ENCODE data around the gene MCTP2. TPM values are rescaled to one million over a fixed set of nuclear protein-coding genes. Genes with fewer than 3 reads are reported as not detected.

MCTP2 gene
- total RNA-seq, 5 donors from 2014 or later (not counting 1 experiment from before 2014, with no cell fraction given): 16.0 to 31.3 (median 22.4) TPM

GRCh38 chr15:94300612-94301011 is 69.3 kb downstream of the MCTP2 start:
- no peak overlapping the region for H3K27ac ChIP-seq (ENCODE audit: low read length)
- Mint-ChIP-seq H3K9me3 (peaks cover 3 to 4% (median 4%) of the 10 kb centered on the region in 3 donors), H3K27me3 (no peaks in the 10 kb centered on the region), H3K36me3 (peaks cover 53% of the 10 kb centered on the region), H3K4me1 (peaks cover 30 to 44% (median 33%) of the 10 kb centered on the region in 3 donors), H3K27ac (no peak overlapping the region), H3K4me3 (no peak overlapping the region)
- no peak for DNase-seq
- POLR2A ChIA-PET: no interaction called here
- no peaks in the 10 kb centered on the region for H3K9me3 ChIP-seq
- ATAC-seq (replicated peaks in 1 of 4): no peak
- CTCF ChIA-PET: no interaction called here
- H3K27me3 ChIP-seq (replicated peaks in 1 of 2; ENCODE audit: control insufficient read depth in 2 of 2, extremely low read depth in 1 of 2, insufficient read depth in 2 of 2, low read length in 1 of 2): no peaks in the 10 kb centered on the region
- H3K36me3 ChIP-seq (ENCODE audit: control insufficient read depth in 2 of 2, extremely low read depth in 1 of 2, insufficient read depth in 1 of 2, low read length in 1 of 2): peaks cover 0 to 14% of the 10 kb centered on the region in 2 donors
- H3K4me1 ChIP-seq (ENCODE audit: control insufficient read depth in 1 of 2, extremely low read depth in 1 of 2, insufficient read depth in 2 of 2, low read length in 2 of 2): peaks cover 5 to 15% of the 10 kb centered on the region in 2 experiments
- no peak overlapping the region for H3K4me3 ChIP-seq (ENCODE audit: control insufficient read depth in 1 of 2, extremely low read depth in 1 of 2, low read length in 1 of 2)

DNA sequence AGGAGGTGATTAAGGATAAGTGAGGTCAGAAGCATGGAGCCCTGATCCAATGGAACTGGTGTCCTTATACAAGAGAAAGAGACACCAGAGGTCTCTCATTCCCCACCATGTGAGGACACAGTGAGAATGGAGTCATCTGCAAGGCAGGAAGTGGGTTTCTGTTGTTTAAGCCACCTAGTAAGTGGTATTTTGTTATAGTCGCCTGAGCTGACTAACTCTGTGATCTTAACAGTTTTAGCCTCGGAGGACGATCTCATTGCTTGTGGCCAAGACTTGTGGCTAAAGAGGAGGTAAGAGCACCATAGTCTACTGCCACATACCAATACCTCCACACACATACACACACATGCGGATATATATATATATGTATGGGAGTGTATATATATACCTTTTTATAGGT is 73.8 kb downstream of the MCTP2 start:
- H3K36me3 Mint-ChIP-seq: peaks cover 63% of the 10 kb centered on the region
- H3K4me1 ChIP-seq (ENCODE audit: control insufficient read depth in 1 of 2, extremely low read depth in 1 of 2, insufficient read depth in 2 of 2, low read length in 2 of 2): peaks cover 0 to 29% of the 10 kb centered on the region in 2 experiments
- ChIA-PET POLR2A (interaction anchor here in 1 of 2 donors (0.8 kb wide), 1 partner anchor 74 kb away, joined by 3 read pairs; the partner anchor contains the start of gene MCTP2), CTCF (interaction anchor here in 1 of 2 donors (2.9 kb wide), 1 partner anchor 19 kb away, joined by 14 read pairs; no protein-coding TSS in a partner anchor)
- DNase-seq: peak in 18 of 35 experiments; percentile 6 to 54 (median 29)
- H3K9me3 Mint-ChIP-seq: peaks cover 3 to 4% (median 4%) of the 10 kb centered on the region in 3 donors
- peaks cover 0 to 14% of the 10 kb centered on the region in 2 donors for H3K36me3 ChIP-seq (ENCODE audit: control insufficient read depth in 2 of 2, extremely low read depth in 1 of 2, insufficient read depth in 1 of 2, low read length in 1 of 2)
- no peak overlapping the region for H3K27ac Mint-ChIP-seq
- H3K4me3 ChIP-seq (ENCODE audit: control insufficient read depth in 1 of 2, extremely low read depth in 1 of 2, low read length in 1 of 2): no peak overlapping the region
- peak; percentile 29 to 78 (median 57) for ATAC-seq (replicated peaks in 1 of 4)
- H3K27me3 ChIP-seq (replicated peaks in 1 of 2; ENCODE audit: control insufficient read depth in 2 of 2, extremely low read depth in 1 of 2, insufficient read depth in 2 of 2, low read length in 1 of 2): no peaks in the 10 kb centered on the region
- no peak overlapping the region for H3K27ac ChIP-seq (ENCODE audit: low read length)
- H3K4me1 Mint-ChIP-seq: peaks cover 29 to 37% (median 31%) of the 10 kb centered on the region in 3 donors
- no peaks in the 10 kb centered on the region for H3K27me3 Mint-ChIP-seq
- H3K9me3 ChIP-seq: no peaks in the 10 kb centered on the region
- H3K4me3 Mint-ChIP-seq: no peak overlapping the region
- no CpG with 5 or more reads among the region's 4 CpGs for WGBS (ENCODE audit: insufficient coverage)

GRCh38 chr15:94306700-94307650 is 75.6 kb downstream of the MCTP2 start:
- H3K4me3 Mint-ChIP-seq: no peak overlapping the region
- peak in 1 of 4 experiments; percentile 55 for ATAC-seq (replicated peaks in 1 of 4)

DNA sequence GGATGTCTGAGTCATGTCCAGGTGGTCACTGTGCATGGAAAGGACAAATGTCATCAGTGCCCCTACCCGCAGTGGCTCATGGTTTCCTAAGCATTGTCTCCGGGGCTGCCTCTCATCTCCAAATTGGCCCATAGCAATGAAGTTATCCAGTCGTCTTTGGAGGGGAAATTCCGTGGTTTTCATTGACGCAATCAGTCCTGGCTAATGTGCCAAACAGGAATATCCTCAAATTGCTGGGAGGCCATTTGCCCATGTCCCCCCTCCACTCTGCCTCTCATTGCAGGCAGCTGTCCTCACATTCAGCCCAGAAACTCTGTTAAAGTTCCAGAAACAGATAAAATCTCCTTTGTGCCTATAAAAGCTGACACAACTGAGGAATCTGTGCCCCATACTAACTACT is 81.6 kb downstream of the MCTP2 start:
- H3K36me3 ChIP-seq (ENCODE audit: control insufficient read depth in 2 of 2, extremely low read depth in 1 of 2, insufficient read depth in 1 of 2, low read length in 1 of 2): peaks cover 0 to 4% of the 10 kb centered on the region in 2 donors
- no peak overlapping the region for H3K27ac ChIP-seq (ENCODE audit: low read length)
- peaks cover 0 to 3% of the 10 kb centered on the region in 2 experiments for H3K4me1 ChIP-seq (ENCODE audit: control insufficient read depth in 1 of 2, extremely low read depth in 1 of 2, insufficient read depth in 2 of 2, low read length in 2 of 2)
- Mint-ChIP-seq H3K4me1 (peaks cover 0 to 4% (median 0%) of the 10 kb centered on the region in 3 donors), H3K27ac (no peak overlapping the region), H3K36me3 (peaks cover 34% of the 10 kb centered on the region), H3K9me3 (no peaks in the 10 kb centered on the region), H3K27me3 (no peaks in the 10 kb centered on the region), H3K4me3 (no peak overlapping the region)
- ATAC-seq (replicated peaks in 1 of 4): no peak
- no peaks in the 10 kb centered on the region for H3K9me3 ChIP-seq
- POLR2A ChIA-PET: no interaction called here
- WGBS (ENCODE audit: insufficient coverage): 90% methylated on average over 5 of the region's 5 CpGs
- no peaks in the 10 kb centered on the region for H3K27me3 ChIP-seq (replicated peaks in 1 of 2; ENCODE audit: control insufficient read depth in 2 of 2, extremely low read depth in 1 of 2, insufficient read depth in 2 of 2, low read length in 1 of 2)
- CTCF ChIA-PET: no interaction called here
- no peak overlapping the region for H3K4me3 ChIP-seq (ENCODE audit: control insufficient read depth in 1 of 2, extremely low read depth in 1 of 2, low read length in 1 of 2)
- no peak for DNase-seq

More at GRCh38 chr15:94306700-94307650, 75.6 kb downstream of the MCTP2 start:
- Histone ChIP-seq H3K27ac (ENCODE audit: low read length) (peak overlapping the region; percentile 60), H3K36me3 (ENCODE audit: control insufficient read depth in 2 of 2, extremely low read depth in 1 of 2, insufficient read depth in 1 of 2, low read length in 1 of 2) (peaks cover 0 to 12% of the 10 kb centered on the region in 2 donors), H3K27me3 (replicated peaks in 1 of 2; ENCODE audit: control insufficient read depth in 2 of 2, extremely low read depth in 1 of 2, insufficient read depth in 2 of 2, low read length in 1 of 2) (no peaks in the 10 kb centered on the region), H3K9me3 (no peaks in the 10 kb centered on the region), H3K4me1 (ENCODE audit: control insufficient read depth in 1 of 2, extremely low read depth in 1 of 2, insufficient read depth in 2 of 2, low read length in 2 of 2) (peaks cover 0 to 29% of the 10 kb centered on the region in 2 experiments), H3K4me3 (ENCODE audit: control insufficient read depth in 1 of 2, extremely low read depth in 1 of 2, low read length in 1 of 2) (no peak overlapping the region)
- Mint-ChIP-seq H3K36me3 (peaks cover 48% of the 10 kb centered on the region), H3K27ac (peak overlapping the region in 1 of 2 donors; percentile 47), H3K4me1 (peaks cover 29 to 39% (median 31%) of the 10 kb centered on the region in 3 donors), H3K27me3 (no peaks in the 10 kb centered on the region), H3K9me3 (peaks cover 3 to 4% (median 4%) of the 10 kb centered on the region in 3 donors)
- DNase-seq: peak in 5 of 35 experiments; percentile 6 to 57 (median 20)
- 87% methylated on average over 3 of the region's 13 CpGs for WGBS (ENCODE audit: insufficient coverage)
- CTCF ChIA-PET: interaction anchor here in 1 of 2 donors (0.8 to 2.9 kb wide), 3 partner anchors 14 to 19 kb away, joined by 3 to 14 read pairs (median 3); no protein-coding TSS in a partner anchor
- POLR2A ChIA-PET: interaction anchor here in 1 of 2 donors (0.5 to 1.0 kb wide), 3 partner anchors 20 to 52 kb away, joined by 3 to 4 read pairs (median 3); no protein-coding TSS in a partner anchor

- Mint-ChIP-seq H3K27me3 (no peaks in the 10 kb centered on the region), H3K27ac (no peak overlapping the region)
- no peak for ATAC-seq (replicated peaks in 1 of 4)
Measured at GRCh38 chr15:94314639-94315038, 83.3 kb downstream of the MCTP2 start.

DNA sequence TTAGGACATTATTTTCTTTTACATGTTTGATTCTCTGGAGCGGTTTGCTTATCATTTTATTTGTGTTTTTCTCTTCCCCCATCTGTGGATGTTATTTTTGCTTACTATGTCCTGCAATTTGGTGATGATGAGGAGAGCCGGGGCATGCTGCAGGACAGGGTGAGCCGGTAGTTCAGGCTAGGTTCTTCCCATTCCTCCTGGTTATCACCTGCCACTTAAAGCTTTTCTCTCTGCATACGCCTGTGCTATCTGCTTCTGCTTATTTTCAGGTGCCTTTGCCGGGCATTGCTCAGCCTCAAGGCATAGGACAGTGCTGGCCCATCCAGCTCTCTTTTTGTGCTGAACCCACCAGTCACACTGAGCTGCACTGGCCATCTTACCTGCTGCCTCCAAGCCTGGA is 85.8 kb downstream of the MCTP2 start:
- Mint-ChIP-seq H3K4me3 (no peak overlapping the region), H3K36me3 (peaks cover 34% of the 10 kb centered on the region), H3K27ac (no peak overlapping the region), H3K4me1 (no peaks in the 10 kb centered on the region), H3K27me3 (no peaks in the 10 kb centered on the region), H3K9me3 (no peaks in the 10 kb centered on the region)
- WGBS (ENCODE audit: insufficient coverage): 83% methylated on average over 4 of the region's 5 CpGs
- Histone ChIP-seq H3K9me3 (no peaks in the 10 kb centered on the region), H3K36me3 (ENCODE audit: control insufficient read depth in 2 of 2, extremely low read depth in 1 of 2, insufficient read depth in 1 of 2, low read length in 1 of 2) (peaks cover 0 to 4% of the 10 kb centered on the region in 2 donors), H3K27ac (ENCODE audit: low read length) (no peak overlapping the region), H3K27me3 (replicated peaks in 1 of 2; ENCODE audit: control insufficient read depth in 2 of 2, extremely low read depth in 1 of 2, insufficient read depth in 2 of 2, low read length in 1 of 2) (no peaks in the 10 kb centered on the region), H3K4me3 (ENCODE audit: control insufficient read depth in 1 of 2, extremely low read depth in 1 of 2, low read length in 1 of 2) (no peak overlapping the region), H3K4me1 (ENCODE audit: control insufficient read depth in 1 of 2, extremely low read depth in 1 of 2, insufficient read depth in 2 of 2, low read length in 2 of 2) (no peaks in the 10 kb centered on the region)
- ChIA-PET CTCF (no interaction called here), POLR2A (interaction anchor here in 1 of 2 donors (0.6 kb wide), 1 partner anchor 15 kb away, joined by 3 read pairs; no protein-coding TSS in a partner anchor)
- ATAC-seq (replicated peaks in 1 of 4) (no peak), DNase-seq (no peak)

More at GRCh38 chr15:94314639-94315038, 83.3 kb downstream of the MCTP2 start:
- Mint-ChIP-seq H3K9me3 (no peaks in the 10 kb centered on the region), H3K36me3 (peaks cover 34% of the 10 kb centered on the region), H3K4me3 (no peak overlapping the region), H3K4me1 (peaks cover 0 to 2% (median 0%) of the 10 kb centered on the region in 3 donors)
- Histone ChIP-seq H3K36me3 (ENCODE audit: control insufficient read depth in 2 of 2, extremely low read depth in 1 of 2, insufficient read depth in 1 of 2, low read length in 1 of 2) (peaks cover 0 to 4% of the 10 kb centered on the region in 2 donors), H3K27ac (ENCODE audit: low read length) (no peak overlapping the region), H3K9me3 (no peaks in the 10 kb centered on the region), H3K4me3 (ENCODE audit: control insufficient read depth in 1 of 2, extremely low read depth in 1 of 2, low read length in 1 of 2) (no peak overlapping the region), H3K4me1 (ENCODE audit: control insufficient read depth in 1 of 2, extremely low read depth in 1 of 2, insufficient read depth in 2 of 2, low read length in 2 of 2) (no peaks in the 10 kb centered on the region), H3K27me3 (replicated peaks in 1 of 2; ENCODE audit: control insufficient read depth in 2 of 2, extremely low read depth in 1 of 2, insufficient read depth in 2 of 2, low read length in 1 of 2) (no peaks in the 10 kb centered on the region)
- 73% methylated on average over 3 of the region's 3 CpGs for WGBS (ENCODE audit: insufficient coverage)
- ChIA-PET CTCF (no interaction called here), POLR2A (no interaction called here)
- no peak for DNase-seq
